ENCODE results near the gene IL12B.
"Not testable (repeated sequence)": the region's sequence is repeated elsewhere in the genome, so short reads cannot be mapped to it uniquely, and the experiment has no call there.

IL12B gene

DNA sequence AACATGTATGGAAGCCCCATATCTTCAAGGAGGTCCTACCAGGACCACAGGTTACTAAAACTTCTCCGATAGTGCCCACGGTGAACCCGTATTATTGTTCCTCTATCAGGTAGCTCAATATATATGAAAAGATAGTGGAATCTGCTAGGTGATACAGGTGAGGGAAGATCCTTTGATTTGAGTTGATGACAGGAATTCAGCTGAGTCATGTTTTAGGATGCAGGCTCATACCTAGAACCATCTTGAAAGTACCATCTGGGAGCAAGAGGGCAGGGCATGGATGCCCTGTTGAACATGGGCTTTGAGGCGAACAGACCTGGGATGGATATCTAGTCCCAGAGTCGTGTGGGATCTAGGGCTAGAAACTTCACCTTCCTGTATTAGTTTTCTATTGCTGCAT is 35.4 kb downstream of the IL12B start:
- no peak for DNase-seq (ENCODE audit: low read depth, low spot score)

- DNase-seq (ENCODE audit: low read depth, low spot score) = no peak
Observed at GRCh38 chr5:159290741-159291140, 39.5 kb downstream of the IL12B start.

DNA sequence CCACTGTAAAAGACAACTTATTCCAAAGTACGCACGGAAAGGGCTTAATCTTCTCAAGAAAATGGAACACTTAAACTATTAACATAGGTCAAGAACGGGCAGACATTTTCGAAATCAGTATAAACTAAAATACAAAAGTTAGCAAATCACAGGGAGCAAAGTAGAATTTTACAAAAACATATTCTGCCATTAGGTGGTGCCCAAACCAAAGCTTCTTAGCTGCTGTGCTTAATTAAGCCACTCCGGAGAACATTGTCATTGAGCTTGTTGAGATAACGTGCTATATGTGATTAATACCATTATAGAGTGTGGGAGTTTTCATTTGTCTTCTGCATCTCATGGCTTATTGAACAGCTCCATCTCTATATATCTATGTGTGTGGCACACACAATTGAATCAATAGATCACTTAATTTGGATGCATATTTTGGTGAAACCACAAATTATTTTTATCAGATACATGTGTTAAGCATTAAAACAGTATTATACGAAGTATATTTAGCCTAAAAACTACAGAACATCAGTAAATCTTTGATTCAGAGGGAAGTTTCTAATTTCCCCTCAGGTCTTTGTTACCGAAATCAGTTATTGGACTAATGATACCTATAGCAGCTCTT is 43.8 kb downstream of the IL12B start:
- DNase-seq (ENCODE audit: low read depth, low spot score) = no peak

- DNase-seq (ENCODE audit: low read depth, low spot score) = no peak
Observed at GRCh38 chr5:159274676-159275075, 55.6 kb downstream of the IL12B start.

DNA sequence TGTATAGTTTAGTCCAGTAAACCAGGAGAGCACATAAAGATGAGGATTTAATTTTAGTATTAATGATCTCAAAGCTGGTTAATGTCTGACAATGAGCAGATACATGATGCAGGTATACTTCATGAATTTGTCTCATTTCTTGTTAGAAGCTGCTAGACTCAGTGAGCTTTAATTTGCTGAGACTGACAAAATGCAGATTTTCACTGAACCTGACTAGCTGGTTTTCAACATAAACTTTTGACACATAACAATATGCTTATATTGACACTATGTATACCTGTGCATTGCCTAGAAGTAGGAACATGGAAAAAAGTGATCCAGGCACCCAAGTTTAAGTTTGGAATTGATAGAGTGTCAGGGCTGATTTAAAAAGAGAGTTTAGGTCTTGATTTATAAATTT is 56.4 kb downstream of the IL12B start:
- DNase-seq (ENCODE audit: low read depth, low spot score) = no peak

DNA sequence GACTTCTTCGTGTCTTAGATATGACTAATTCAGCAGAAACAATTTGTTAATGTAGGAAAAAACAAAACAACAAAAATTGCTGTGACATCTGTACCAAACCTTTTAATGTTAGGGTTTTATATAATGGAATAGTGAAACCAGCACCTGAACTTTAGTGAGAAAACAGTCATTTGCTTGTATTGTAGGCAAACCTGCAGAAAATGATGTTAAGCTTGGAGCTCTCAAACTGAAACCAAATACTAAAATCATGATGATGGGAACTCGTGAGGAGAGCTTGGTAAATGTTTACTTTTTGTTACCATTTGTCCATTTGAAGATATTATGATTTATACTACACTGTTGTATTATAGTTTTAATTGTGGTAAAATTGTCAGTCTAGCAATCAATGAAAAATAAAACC is 60.6 kb downstream of the IL12B start:
- no peak for DNase-seq (ENCODE audit: low read depth, low spot score)

DNA sequence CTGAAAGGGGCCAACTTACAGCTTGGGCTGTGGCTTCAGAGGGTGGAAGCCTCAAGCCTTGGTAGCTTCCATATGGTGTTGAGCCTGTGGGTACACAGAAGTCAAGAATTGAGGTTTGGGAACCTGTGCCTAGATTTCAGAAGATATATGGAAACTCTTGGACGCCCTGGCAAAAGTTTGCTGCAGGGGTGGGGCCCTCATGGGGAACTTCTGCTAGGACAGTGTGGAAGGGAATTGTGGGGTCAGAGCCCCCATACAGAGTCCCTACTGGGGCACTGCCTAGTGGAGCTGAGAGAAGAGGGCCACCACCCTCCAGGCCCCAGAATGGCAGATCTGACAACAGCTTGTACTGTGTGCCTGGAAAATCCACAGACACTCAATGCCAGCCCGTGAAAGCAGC is 63.5 kb downstream of the IL12B start:
- DNase-seq (ENCODE audit: low read depth, low spot score) = not testable (repeated sequence)

Data from smooth muscle cell of the brain vasculature (primary cell).